ENCODE data around the gene CXCL14.

Gene CXCL14

GRCh38 chr5:135578685-135579341 is at the start of gene CXCL14:
CXCL14 (minus strand) TSS chr5:135578991; CDS start chr5:135578778, 213 bp downstream.
- peak; percentile 82 for DNase-seq

GRCh38 chr5:135626636-135627035 is 47.8 kb upstream of the CXCL14 start:
- DNase-seq, result no peak

- DNase-seq, result no peak
Measured at GRCh38 chr5:135625961-135626360, 47.2 kb upstream of the CXCL14 start.

GRCh38 chr5:135625486-135625885 is 46.7 kb upstream of the CXCL14 start:
- no peak for DNase-seq

- DNase-seq, result no peak
Measured at GRCh38 chr5:135625061-135625460, 46.3 kb upstream of the CXCL14 start.

GRCh38 chr5:135623186-135623715 is 44.5 kb upstream of the CXCL14 start:
- DNase-seq, result no peak

- DNase-seq, result no peak
Measured at GRCh38 chr5:135615581-135616260, 36.9 kb upstream of the CXCL14 start.

GRCh38 chr5:135615171-135615570 is 36.4 kb upstream of the CXCL14 start:
- no peak for DNase-seq

- no peak for DNase-seq
Measured at GRCh38 chr5:135609981-135610380, 31.2 kb upstream of the CXCL14 start.

GRCh38 chr5:135608761-135609443 is 30.1 kb upstream of the CXCL14 start:
- DNase-seq, result no peak

- DNase-seq, result no peak
Measured at GRCh38 chr5:135608361-135608760, 29.6 kb upstream of the CXCL14 start.

- DNase-seq, result no peak
Measured at GRCh38 chr5:135606431-135606830, 27.6 kb upstream of the CXCL14 start.

- DNase-seq, result no peak
Measured at GRCh38 chr5:135605221-135605620, 26.4 kb upstream of the CXCL14 start.

- DNase-seq, result no peak
Measured at GRCh38 chr5:135604056-135604455, 25.3 kb upstream of the CXCL14 start.

GRCh38 chr5:135602882-135603721 is 24.3 kb upstream of the CXCL14 start:
- no peak for DNase-seq

- DNase-seq, result no peak
Measured at GRCh38 chr5:135601466-135601865, 22.7 kb upstream of the CXCL14 start.

- peak; percentile 31 for DNase-seq
Measured at GRCh38 chr5:135600971-135601381, 22.2 kb upstream of the CXCL14 start.

GRCh38 chr5:135600152-135600570 is 21.4 kb upstream of the CXCL14 start:
- DNase-seq, result no peak

GRCh38 chr5:135599421-135600151 is 20.8 kb upstream of the CXCL14 start:
- DNase-seq, result no peak

GRCh38 chr5:135598691-135599395 is 20.1 kb upstream of the CXCL14 start:
- peak; percentile 23 for DNase-seq

GRCh38 chr5:135596788-135597187 is 18.0 kb upstream of the CXCL14 start:
- DNase-seq, result no peak
